Bronchial epithelial cell (primary cell): ENCODE data around the gene TELO2. TPM values are rescaled to one million over a fixed set of nuclear protein-coding genes. Genes with fewer than 3 reads are reported as not detected.

Experiments
- DNase-seq: peaks from one replicate; pipeline ENCODE4 v3.0.0-alpha.2; 2010; ENCODE audit warnings: low read depth
- FAIRE-seq: peaks from 2 replicates; lab custom pipeline; 2011; peaks lifted over from hg19 to GRCh38; lab: Jason Lieb, UNC
- H3K27me3 ChIP-seq: 2 replicates; pipeline ENCODE4 v1.5.1; 2011; ENCODE audit warnings: low read length; ENCODE audit not compliant: control insufficient read depth, insufficient read depth
- H3K36me3 ChIP-seq: 2 replicates; pipeline ENCODE4 v1.5.1; 2011; ENCODE audit warnings: low read length; ENCODE audit not compliant: control insufficient read depth, insufficient read depth
- H3K4me3 ChIP-seq: 2 replicates; pipeline ENCODE4 v1.5.1; 2011; ENCODE audit warnings: mild to moderate bottlenecking, low read depth, low read length, control low read depth
- total RNA-seq: library from RNA; depleted of rRNA; stranded (reverse); fragments of >200 nt; gene quantifications from 2 replicates; pipeline ENCODE4 v1.2.1, GENCODE V29; 2014
- TF ChIP-seq, protein P1 (sequence below): IDR thresholded peaks from 2 replicates; pipeline ENCODE4 v1.5.1; 2011; ENCODE audit warnings: mild to moderate bottlenecking, moderate library complexity, low read length, control low read depth, inconsistent platforms; ENCODE audit not compliant: insufficient read depth, severe bottlenecking

Gene TELO2
- total RNA-seq, 1 donor from 2014 or later, result 8.2 TPM

DNA sequence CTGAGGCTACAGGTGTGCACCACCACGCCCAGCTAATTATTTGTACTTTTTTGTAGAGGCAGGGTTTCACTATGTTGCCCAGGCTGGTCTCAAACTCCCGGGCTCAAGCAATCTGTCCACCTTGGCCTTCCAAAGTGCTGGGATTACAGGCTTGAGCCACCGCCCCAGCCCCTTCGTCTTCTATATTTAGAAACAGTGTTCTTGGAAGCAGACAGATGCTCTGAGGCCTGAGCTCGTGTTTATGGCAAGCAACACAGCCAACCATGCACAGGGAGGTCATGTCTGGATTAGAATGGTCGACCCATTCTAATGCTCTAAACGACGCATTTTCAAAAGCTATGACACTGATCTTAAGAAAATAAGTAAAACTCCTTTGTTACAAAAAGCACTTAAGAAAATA, 56.9 kb downstream of the TELO2 start:
- Histone ChIP-seq H3K36me3 (no peaks in the 10 kb centered on the region), H3K4me3 (no peak overlapping the region), H3K27me3 (no peaks in the 10 kb centered on the region)
- DNase-seq (no peak), FAIRE-seq (no peak)
- TF ChIP-seq, protein P1, sequence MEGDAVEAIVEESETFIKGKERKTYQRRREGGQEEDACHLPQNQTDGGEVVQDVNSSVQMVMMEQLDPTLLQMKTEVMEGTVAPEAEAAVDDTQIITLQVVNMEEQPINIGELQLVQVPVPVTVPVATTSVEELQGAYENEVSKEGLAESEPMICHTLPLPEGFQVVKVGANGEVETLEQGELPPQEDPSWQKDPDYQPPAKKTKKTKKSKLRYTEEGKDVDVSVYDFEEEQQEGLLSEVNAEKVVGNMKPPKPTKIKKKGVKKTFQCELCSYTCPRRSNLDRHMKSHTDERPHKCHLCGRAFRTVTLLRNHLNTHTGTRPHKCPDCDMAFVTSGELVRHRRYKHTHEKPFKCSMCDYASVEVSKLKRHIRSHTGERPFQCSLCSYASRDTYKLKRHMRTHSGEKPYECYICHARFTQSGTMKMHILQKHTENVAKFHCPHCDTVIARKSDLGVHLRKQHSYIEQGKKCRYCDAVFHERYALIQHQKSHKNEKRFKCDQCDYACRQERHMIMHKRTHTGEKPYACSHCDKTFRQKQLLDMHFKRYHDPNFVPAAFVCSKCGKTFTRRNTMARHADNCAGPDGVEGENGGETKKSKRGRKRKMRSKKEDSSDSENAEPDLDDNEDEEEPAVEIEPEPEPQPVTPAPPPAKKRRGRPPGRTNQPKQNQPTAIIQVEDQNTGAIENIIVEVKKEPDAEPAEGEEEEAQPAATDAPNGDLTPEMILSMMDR, result no peak

DNA sequence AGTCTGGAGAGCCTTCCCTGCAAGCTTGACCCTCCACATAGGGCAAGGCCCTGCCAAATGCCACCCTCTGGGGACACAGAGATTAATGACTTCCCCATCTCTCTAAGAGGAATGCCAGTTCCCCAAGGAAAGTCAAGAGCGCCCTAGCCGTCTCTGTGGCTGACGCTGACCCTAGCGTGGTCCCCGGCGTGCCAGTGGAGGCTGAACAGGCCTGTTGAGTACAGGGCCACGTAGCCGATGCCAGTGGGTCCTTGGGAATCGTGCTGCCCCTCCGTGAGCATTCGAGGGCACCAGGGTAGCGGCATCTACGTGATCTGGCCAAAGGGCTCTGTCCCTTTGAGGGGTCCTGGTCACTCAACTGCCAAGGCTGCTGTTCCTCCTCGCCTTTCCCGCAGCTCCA, 57.5 kb downstream of the TELO2 start:
- FAIRE-seq (no peak), DNase-seq (no peak)
- H3K27me3 ChIP-seq, result no peaks in the 10 kb centered on the region
- H3K4me3 ChIP-seq, result no peak overlapping the region
- TF ChIP-seq, protein P1, result no peak
- H3K36me3 ChIP-seq, result no peaks in the 10 kb centered on the region

DNA sequence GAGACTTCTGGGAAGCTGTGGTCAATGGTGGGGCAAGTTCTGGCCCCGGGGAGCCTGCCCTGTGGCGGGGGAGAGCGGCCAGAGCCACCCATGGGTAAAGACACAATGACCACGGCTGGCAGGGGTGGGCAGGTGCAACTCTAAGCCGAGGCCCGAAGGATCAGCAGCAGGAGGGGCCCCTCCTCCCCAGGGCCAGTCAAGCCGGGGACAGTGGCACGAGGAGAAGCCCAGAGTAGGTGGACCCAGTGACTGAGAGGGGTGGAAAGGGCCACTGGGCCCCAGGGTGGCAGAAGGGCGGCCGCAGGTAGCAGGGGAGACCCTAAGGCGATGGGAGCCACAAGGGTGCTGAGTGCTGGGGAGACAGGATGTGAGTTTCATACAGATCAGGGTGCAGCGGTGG, 58.0 kb downstream of the TELO2 start:
- TF ChIP-seq, protein P1, result no peak
- FAIRE-seq (no peak), DNase-seq (no peak)
- Histone ChIP-seq H3K27me3 (no peaks in the 10 kb centered on the region), H3K4me3 (no peak overlapping the region), H3K36me3 (no peaks in the 10 kb centered on the region)

DNA sequence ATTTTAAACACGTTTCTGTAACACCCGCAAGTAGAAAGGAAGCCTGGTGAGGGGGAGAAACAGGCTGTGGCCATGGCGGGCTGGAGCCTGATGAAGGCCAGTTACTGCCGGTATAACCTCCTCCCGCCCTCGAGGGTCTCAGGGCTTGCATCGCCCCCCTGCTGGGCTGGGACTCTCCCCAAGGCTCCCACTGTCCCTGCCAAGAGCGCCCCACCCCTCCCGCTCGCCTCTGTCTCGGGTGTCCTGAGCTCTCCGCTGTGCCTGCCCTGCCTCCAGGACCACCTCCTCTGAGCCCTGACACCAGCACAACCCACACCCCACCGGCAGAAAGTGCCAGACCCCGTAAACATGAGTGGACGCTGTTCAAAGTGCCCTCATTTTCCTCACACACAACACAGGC, 59.0 kb downstream of the TELO2 start:
- Histone ChIP-seq H3K36me3 (no peaks in the 10 kb centered on the region), H3K4me3 (no peak overlapping the region), H3K27me3 (no peaks in the 10 kb centered on the region)
- TF ChIP-seq, protein P1, result no peak
- no peak for DNase-seq
- no peak for FAIRE-seq

DNA sequence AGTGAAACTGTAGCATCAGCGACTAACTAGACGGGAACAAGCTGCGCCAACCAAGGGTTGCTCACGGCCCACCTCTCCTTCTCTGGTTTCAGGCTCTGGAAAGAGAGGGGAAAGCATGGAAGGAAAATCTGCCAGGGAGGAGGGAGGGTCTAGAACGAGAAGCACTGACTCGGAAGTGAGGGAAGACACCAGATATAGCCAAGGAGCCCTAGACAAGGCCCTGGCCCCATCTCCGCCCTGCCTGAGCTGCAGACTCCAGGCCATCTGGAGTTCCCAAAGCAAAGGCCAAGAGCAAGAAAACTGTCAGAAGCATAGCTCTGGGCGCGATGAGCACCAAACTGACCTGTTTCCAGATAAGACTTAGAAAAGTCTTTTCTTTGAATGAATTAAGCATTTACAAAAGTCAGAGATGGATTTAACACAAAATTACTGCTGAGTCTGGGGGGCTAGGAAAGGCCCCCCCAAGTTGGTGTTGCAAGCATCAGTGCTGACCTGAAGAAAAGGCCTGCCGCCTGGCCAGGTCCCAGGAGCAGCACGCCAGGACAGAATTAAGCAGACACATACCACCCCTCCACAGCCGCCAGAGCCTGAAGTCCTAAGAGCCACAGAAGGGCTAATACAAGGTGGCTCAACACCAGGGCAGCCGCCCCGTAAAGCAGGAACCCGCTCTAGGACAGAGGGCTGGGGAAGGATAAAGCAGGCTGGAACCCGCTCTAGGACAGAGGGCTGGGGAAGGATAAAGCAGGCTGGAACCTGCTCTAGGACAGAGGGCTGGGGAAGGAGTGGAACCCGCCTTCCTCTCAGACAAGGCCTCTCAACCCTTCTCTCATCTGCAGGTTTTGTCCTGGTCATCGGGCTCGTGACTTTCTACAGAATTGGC, 61.0 kb downstream of the TELO2 start:
- no peak for DNase-seq
- TF ChIP-seq, protein P1, result no peak
- Histone ChIP-seq H3K27me3 (no peaks in the 10 kb centered on the region), H3K36me3 (peaks cover 6% of the 10 kb centered on the region), H3K4me3 (no peak overlapping the region)
- FAIRE-seq, result no peak
